GM23338 (cell line): ENCODE data around the gene PLEKHN1. TPM values are rescaled to one million over a fixed set of nuclear protein-coding genes. Genes with fewer than 3 reads are reported as not detected.

Experiments used
- ATAC-seq: fragments of 200-7000 bp; cut with Tn5 transposase; 3 replicates; pipeline ENCODE4 v1.9.1; 2020
- DNase-seq: peaks from one replicate; pipeline ENCODE4 v3.0.0-alpha.2; 2015; ENCODE audit warnings: low spot score
- H2AFZ ChIP-seq: fragments of 200-600 bp; sonication (generic); 2 replicates; pipeline ENCODE4 v1.8.0; 2016; ENCODE audit warnings: antibody characterized with exemption, mild to moderate bottlenecking, moderate library complexity
- H3F3A ChIP-seq: fragments of 200-600 bp; sonication (generic); replicated peaks from 2 replicates; pipeline ENCODE4 v1.8.0; 2017; ENCODE audit warnings: antibody characterized with exemption, mixed run types, low read depth
- H3K27ac ChIP-seq: fragments of 200-600 bp; sonication (generic); 2 replicates; pipeline ENCODE4 v1.6.1; 2016; ENCODE audit warnings: low read depth
- H3K27me3 ChIP-seq: fragments of 200-600 bp; sonication (generic); 2 replicates; pipeline ENCODE4 v1.8.0; 2016; ENCODE audit warnings: mild to moderate bottlenecking, mixed run types, moderate library complexity; ENCODE audit not compliant: insufficient read depth
- H3K36me3 ChIP-seq: fragments of 200-600 bp; sonication (generic); 2 replicates; pipeline ENCODE4 v1.8.0; 2016; ENCODE audit warnings: mild to moderate bottlenecking; ENCODE audit not compliant: insufficient read depth
- H3K4me1 ChIP-seq: fragments of 200-600 bp; sonication (generic); 2 replicates; pipeline ENCODE4 v1.8.0; 2016; ENCODE audit warnings: mild to moderate bottlenecking, moderate library complexity; ENCODE audit not compliant: insufficient read depth
- H3K4me2 ChIP-seq: fragments of 200-600 bp; sonication (generic); 2 replicates; pipeline ENCODE4 v1.7.1; 2017; ENCODE audit warnings: mixed run types
- H3K4me3 ChIP-seq: fragments of 200-600 bp; sonication (generic); 2 replicates; pipeline ENCODE4 v1.6.1; 2016; ENCODE audit warnings: mixed run types
- H3K79me2 ChIP-seq: fragments of 200-600 bp; sonication (generic); replicated peaks from 2 replicates; pipeline ENCODE4 v1.8.0; 2017; ENCODE audit warnings: mild to moderate bottlenecking; ENCODE audit not compliant: insufficient read depth
- H3K9me2 ChIP-seq: fragments of 200-600 bp; sonication (generic); 2 replicates; pipeline ENCODE4 v1.8.0; 2017; ENCODE audit not compliant: insufficient read depth
- H4K20me1 ChIP-seq: fragments of 200-600 bp; sonication (generic); replicated peaks from 2 replicates; pipeline ENCODE4 v1.8.0; 2017; ENCODE audit warnings: mild to moderate bottlenecking; ENCODE audit not compliant: insufficient read depth
- H3K27ac Mint-ChIP-seq: 2 replicates; pipeline ENCODE4 v1.8.0; 2020; ENCODE audit warnings: inconsistent platforms, mild to moderate bottlenecking, moderate library complexity, mixed read lengths
- H3K27me3 Mint-ChIP-seq: 3 replicates; pipeline ENCODE4 v1.8.0; 2022; ENCODE audit warnings: low read depth, mild to moderate bottlenecking, moderate library complexity, mixed read lengths, inconsistent platforms; ENCODE audit not compliant: insufficient read depth, poor library complexity
- H3K36me3 Mint-ChIP-seq: 3 replicates; pipeline ENCODE4 v1.8.0; 2021; ENCODE audit warnings: low read depth, mild to moderate bottlenecking, inconsistent platforms, moderate library complexity, mixed read lengths
- H3K4me1 Mint-ChIP-seq: 3 replicates; pipeline ENCODE4 v1.8.0; 2020; ENCODE audit warnings: mild to moderate bottlenecking, inconsistent platforms, mixed read lengths
- H3K4me3 Mint-ChIP-seq: 3 replicates; pipeline ENCODE4 v1.8.0; 2021; ENCODE audit warnings: moderate library complexity, mild to moderate bottlenecking, inconsistent platforms, mixed read lengths
- H3K9me3 Mint-ChIP-seq: 3 replicates; pipeline ENCODE4 v1.8.0; 2020; ENCODE audit warnings: moderate library complexity, mild to moderate bottlenecking, inconsistent platforms, mixed read lengths
- CREB1 ChIP-seq: fragments of 250-450 bp; sonication (Bioruptor Pico); IDR thresholded peaks from 2 replicates; pipeline ENCODE4 v1.5.0; 2020; ENCODE audit warnings: low read depth, mild to moderate bottlenecking, moderate library complexity
- CTCF ChIP-seq, 2 experiments: fragments of 200-600 bp in 1 of 2; sonication (generic) in 1 of 2; conservative IDR thresholded peaks; 2 replicates each; pipeline versions ENCODE4 v1.5.1 to v1.6.1; 2016 to 2017; ENCODE audit warnings: antibody characterized with exemption in 2 of 2, low read depth in 2 of 2, mild to moderate bottlenecking in 2 of 2, moderate library complexity in 1 of 2
- ETS1 ChIP-seq: IDR thresholded peaks from 2 replicates; pipeline ENCODE4 v1.6.1; 2016; ENCODE audit warnings: antibody characterized with exemption
- EZH2 ChIP-seq: fragments of 200-600 bp; sonication (generic); IDR thresholded peaks from one replicate; pipeline ENCODE4 v1.8.0; 2017; ENCODE audit warnings: antibody characterized with exemption, mild to moderate bottlenecking, low read depth; ENCODE audit not compliant: unreplicated experiment
- NANOG ChIP-seq: IDR thresholded peaks from 2 replicates; pipeline ENCODE4 v1.6.1; 2016; ENCODE audit warnings: antibody characterized with exemption, borderline replicate concordance
- POLR2AphosphoS5 ChIP-seq: IDR thresholded peaks from 2 replicates; pipeline ENCODE4 v1.6.1; 2016; ENCODE audit warnings: antibody characterized with exemption, low read depth
- ZNF114 ChIP-seq: fragments of 250-450 bp; sonication (Bioruptor Pico); IDR thresholded peaks from 2 replicates; pipeline ENCODE4 v1.5.0; 2020; ENCODE audit warnings: mild to moderate bottlenecking, moderate library complexity
- ZNF331 ChIP-seq: fragments of 250-450 bp; sonication (Bioruptor Pico); IDR thresholded peaks from 2 replicates; pipeline ENCODE4 v1.5.0; 2020; ENCODE audit warnings: low read depth, mild to moderate bottlenecking, moderate library complexity
- ZNF462 ChIP-seq: fragments of 250-450 bp; sonication (Bioruptor Pico); IDR thresholded peaks from 2 replicates; pipeline ENCODE4 v1.5.0; 2020; ENCODE audit warnings: mild to moderate bottlenecking, moderate library complexity
- polyA plus RNA-seq: library from polyadenylated mRNA; unstranded; fragments of >200 nt; fragmentation: Nextera tagmentation; extraction: Ambion mirVana; gene quantifications from 2 replicates; pipeline ENCODE4 v1.2.1, GENCODE V29; 2016
- total RNA-seq: library from RNA; depleted of rRNA; stranded (reverse); fragments of >200 nt; shearing (Covaris generic); gene quantifications from 2 replicates; pipeline ENCODE4 v1.2.3, GENCODE V29; 2014
- TF ChIP-seq, protein P1 (sequence below): IDR thresholded peaks from one replicate; pipeline ENCODE4 v1.6.1; 2018; ENCODE audit warnings: antibody characterized with exemption; ENCODE audit not compliant: unreplicated experiment

PLEKHN1 gene
- total and polyA plus RNA-seq, 2 experiments from 2014 or later = 1.4 to 3.3 TPM

DNA sequence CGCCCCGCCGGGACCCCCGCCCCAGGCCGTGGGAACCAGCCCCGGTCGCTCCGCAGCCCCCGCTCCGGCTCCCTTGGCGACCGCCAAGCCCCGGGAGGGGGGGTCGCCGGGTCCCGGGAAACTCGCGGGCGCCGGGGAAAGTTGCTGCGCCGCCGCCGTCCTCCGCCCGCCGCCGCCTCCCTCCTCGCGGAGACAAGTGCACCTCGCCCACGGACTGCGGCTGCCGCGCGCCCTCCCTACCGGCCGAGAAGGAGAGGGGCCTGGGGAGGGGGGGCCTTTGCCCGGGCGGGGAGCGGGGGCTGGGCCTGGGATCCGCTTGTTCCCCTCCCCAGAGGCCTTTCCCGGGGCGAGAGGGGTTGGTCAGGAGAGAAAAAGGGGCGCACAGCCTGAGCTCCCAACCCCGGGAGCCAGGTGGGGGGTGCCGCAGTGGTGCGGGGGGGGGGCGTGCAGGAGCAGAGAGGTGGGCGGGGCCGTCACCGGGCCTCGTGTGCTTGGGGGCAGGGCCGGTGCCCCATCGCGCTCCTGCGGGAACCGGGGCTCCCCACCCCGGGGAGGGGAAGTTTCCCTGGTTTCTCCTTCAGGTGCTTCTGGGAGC, 54.2 kb downstream of the PLEKHN1 start:
- ATAC-seq = no peak; the same call in 2 of the 3 replicates
- H3K27me3 Mint-ChIP-seq = peaks cover 23% of the 10 kb centered on the region
- TF ChIP-seq ZNF462 (CRISPR knock-in tag) (no peak), EZH2 (no peak), POLR2AphosphoS5 (no peak), ZNF331 (CRISPR knock-in tag) (no peak), ZNF114 (CRISPR knock-in tag) (no peak), ETS1 (no peak), NANOG (no peak), CREB1 (CRISPR knock-in tag) (no peak), CTCF (conservative IDR thresholded peaks at IDR 0.05; ENCODE audit: low read depth in 2 of 2) (no peak)
- TF ChIP-seq, protein P1, sequence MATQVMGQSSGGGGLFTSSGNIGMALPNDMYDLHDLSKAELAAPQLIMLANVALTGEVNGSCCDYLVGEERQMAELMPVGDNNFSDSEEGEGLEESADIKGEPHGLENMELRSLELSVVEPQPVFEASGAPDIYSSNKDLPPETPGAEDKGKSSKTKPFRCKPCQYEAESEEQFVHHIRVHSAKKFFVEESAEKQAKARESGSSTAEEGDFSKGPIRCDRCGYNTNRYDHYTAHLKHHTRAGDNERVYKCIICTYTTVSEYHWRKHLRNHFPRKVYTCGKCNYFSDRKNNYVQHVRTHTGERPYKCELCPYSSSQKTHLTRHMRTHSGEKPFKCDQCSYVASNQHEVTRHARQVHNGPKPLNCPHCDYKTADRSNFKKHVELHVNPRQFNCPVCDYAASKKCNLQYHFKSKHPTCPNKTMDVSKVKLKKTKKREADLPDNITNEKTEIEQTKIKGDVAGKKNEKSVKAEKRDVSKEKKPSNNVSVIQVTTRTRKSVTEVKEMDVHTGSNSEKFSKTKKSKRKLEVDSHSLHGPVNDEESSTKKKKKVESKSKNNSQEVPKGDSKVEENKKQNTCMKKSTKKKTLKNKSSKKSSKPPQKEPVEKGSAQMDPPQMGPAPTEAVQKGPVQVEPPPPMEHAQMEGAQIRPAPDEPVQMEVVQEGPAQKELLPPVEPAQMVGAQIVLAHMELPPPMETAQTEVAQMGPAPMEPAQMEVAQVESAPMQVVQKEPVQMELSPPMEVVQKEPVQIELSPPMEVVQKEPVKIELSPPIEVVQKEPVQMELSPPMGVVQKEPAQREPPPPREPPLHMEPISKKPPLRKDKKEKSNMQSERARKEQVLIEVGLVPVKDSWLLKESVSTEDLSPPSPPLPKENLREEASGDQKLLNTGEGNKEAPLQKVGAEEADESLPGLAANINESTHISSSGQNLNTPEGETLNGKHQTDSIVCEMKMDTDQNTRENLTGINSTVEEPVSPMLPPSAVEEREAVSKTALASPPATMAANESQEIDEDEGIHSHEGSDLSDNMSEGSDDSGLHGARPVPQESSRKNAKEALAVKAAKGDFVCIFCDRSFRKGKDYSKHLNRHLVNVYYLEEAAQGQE = no peak
- Histone ChIP-seq H3K4me3 (peak overlapping the region; percentile 68), H4K20me1 (0 out of 2 replicates have a peak, but pooled peaks cover 4% of the 10 kb centered on the region), H3K27ac (no peak overlapping the region), H3K27me3 (peaks cover 2% of the 10 kb centered on the region; the same call in 1 of the 2 replicates), H3K79me2 (0 out of 2 replicates have a peak, but pooled peaks cover 5% of the 10 kb centered on the region), H3K9me2 (no peaks in the 10 kb centered on the region), H3K36me3 (no peaks in the 10 kb centered on the region), H3K4me2 (peak overlapping the region; percentile 94), H3K4me1 (peaks cover 37% of the 10 kb centered on the region), H3F3A (no peaks in the 10 kb centered on the region), H2AFZ (no peak overlapping the region)
- peaks cover 29% of the 10 kb centered on the region for H3K4me1 Mint-ChIP-seq
- peaks cover 20% of the 10 kb centered on the region for H3K36me3 Mint-ChIP-seq
- H3K9me3 Mint-ChIP-seq = no peaks in the 10 kb centered on the region; the same call in 2 of the 3 replicates
- H3K4me3 Mint-ChIP-seq = peak overlapping the region; percentile 67; the same call in 2 of the 3 replicates
- H3K27ac Mint-ChIP-seq = no peak overlapping the region
- DNase-seq = peak; percentile 28
